ENCODE measurements around the gene SET.

DNA sequence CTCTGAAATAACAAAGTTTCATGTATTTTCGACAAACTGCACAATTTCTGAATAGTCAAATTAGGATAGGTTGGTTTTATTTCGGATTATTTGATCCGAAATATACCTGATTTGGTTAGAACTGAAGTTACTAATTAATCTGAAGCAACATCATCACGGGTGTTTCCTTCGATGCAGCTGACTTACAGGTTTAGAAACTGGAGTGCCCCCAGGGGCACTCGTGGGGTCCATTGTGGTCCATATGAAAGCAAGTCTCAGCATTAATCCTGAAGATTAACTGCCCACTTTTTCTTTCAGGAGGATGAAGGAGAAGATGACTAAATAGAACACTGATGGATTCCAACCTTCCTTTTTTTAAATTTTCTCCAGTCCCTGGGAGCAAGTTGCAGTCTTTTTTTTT lies 5.3 kb downstream of the SET start:
- no peak for TF ChIP-seq ZFP30 (CRISPR knock-in tag; IDR thresholded peaks at IDR 0.05)
- no peak for TF ChIP-seq PATZ1 (CRISPR knock-in tag; IDR thresholded peaks at IDR 0.05; ENCODE audit: borderline replicate concordance)
